Activated B cell treated with CpG ODN at 0.5 μM for 24 hours (primary cell): ENCODE data around the gene FAM209A. TPM values are rescaled to one million over a fixed set of nuclear protein-coding genes. Genes with fewer than 3 reads are reported as not detected.
"Not testable (repeated sequence)": the region's sequence is repeated elsewhere in the genome, so short reads cannot be mapped to it uniquely, and the experiment has no call there.

Experiments
- ATAC-seq: fragments of 200-7000 bp; cut with Tn5 transposase; one replicate; pipeline ENCODE4 v1.10.0; 2021; ENCODE audit warnings: low read depth, mild to moderate bottlenecking, moderate library complexity
- CTCF ChIA-PET: fragments of 350-600 bp; sonication (Branson Sonifier 250); formaldehyde crosslinking; loops from one replicate; lab custom pipeline; 2021; ENCODE audit warnings: antibody characterized with exemption; lab: Charles Lee
- POLR2A ChIA-PET: fragments of 350-600 bp; sonication (Branson Sonifier 250); formaldehyde crosslinking; loops from one replicate; lab custom pipeline; 2021; ENCODE audit warnings: antibody characterized with exemption; lab: Charles Lee
- DNase-seq: peaks from one replicate; pipeline ENCODE4 v3.0.0; 2022
- H3K27ac Mint-ChIP-seq: one replicate; pipeline ENCODE4 v1.8.0; 2020; ENCODE audit warnings: mixed read lengths
- H3K27me3 Mint-ChIP-seq: one replicate; pipeline ENCODE4 v1.8.0; 2021; ENCODE audit warnings: mixed read lengths
- H3K36me3 Mint-ChIP-seq: one replicate; pipeline ENCODE4 v1.8.0; 2021; ENCODE audit warnings: low read depth, mixed read lengths
- H3K4me1 Mint-ChIP-seq: one replicate; pipeline ENCODE4 v1.8.0; 2021; ENCODE audit warnings: mixed read lengths
- H3K4me3 Mint-ChIP-seq: one replicate; pipeline ENCODE4 v1.8.0; 2020; ENCODE audit warnings: mild to moderate bottlenecking, mixed read lengths
- H3K9me3 Mint-ChIP-seq: one replicate; pipeline ENCODE4 v1.8.0; 2020; ENCODE audit warnings: mixed read lengths
- CTCF ChIP-seq: fragments of 200-600 bp; IDR thresholded peaks from one replicate; pipeline ENCODE4 v1.8.0; 2022; ENCODE audit warnings: antibody characterized with exemption, mild to moderate bottlenecking
- intact Hi-C: fragments of 100-400 bp; cut with micrococcal nuclease; formaldehyde crosslinking; loops from one replicate; pipeline ENCODE4 v1.15.1; 2024
- total RNA-seq: library from RNA; stranded (reverse); gene quantifications from 2 replicates; pipeline ENCODE4 v1.2.3, GENCODE V29; 2022

The FAM209A gene
- total RNA-seq, 1 donor from 2014 or later = 1.9 TPM

- no peak for TF ChIP-seq CTCF
- DNase-seq (no peak), ATAC-seq (peak; percentile 40)
- ChIA-PET POLR2A (no interaction called here), CTCF (no interaction called here)
- no peak overlapping the region for H3K4me3 Mint-ChIP-seq
- no peaks in the 10 kb centered on the region for H3K36me3 Mint-ChIP-seq
- no peaks in the 10 kb centered on the region for H3K9me3 Mint-ChIP-seq
- peaks cover 2% of the 10 kb centered on the region for H3K27me3 Mint-ChIP-seq
- intact Hi-C loops = loop anchor here (5.0 kb wide), 1 partner anchor 942 kb away; no protein-coding TSS in a partner anchor
- peaks cover 8% of the 10 kb centered on the region for H3K4me1 Mint-ChIP-seq
- no peak overlapping the region for H3K27ac Mint-ChIP-seq
Measured at GRCh38 chr20:56554869-56555268, 30.3 kb downstream of the FAM209A start.

- intact Hi-C loops = no loop called here
- CTCF ChIA-PET = no interaction called here
- POLR2A ChIA-PET = no interaction called here
Measured at GRCh38 chr20:56558968-56559367, 34.4 kb downstream of the FAM209A start.

GRCh38 chr20:56564526-56564925, 40.0 kb downstream of the FAM209A start:
- H3K27ac Mint-ChIP-seq, ATAC-seq, intact Hi-C loops, H3K4me3 Mint-ChIP-seq, H3K9me3 Mint-ChIP-seq, H3K36me3 Mint-ChIP-seq, DNase-seq, H3K27me3 Mint-ChIP-seq, H3K4me1 Mint-ChIP-seq, POLR2A ChIA-PET, CTCF ChIA-PET: not testable (repeated sequence)

More at GRCh38 chr20:56558968-56559367, 34.4 kb downstream of the FAM209A start:
- TF ChIP-seq CTCF = no peak
- Mint-ChIP-seq H3K36me3 (no peaks in the 10 kb centered on the region), H3K4me3 (no peak overlapping the region), H3K9me3 (no peaks in the 10 kb centered on the region), H3K27me3 (peaks cover 2% of the 10 kb centered on the region), H3K4me1 (peaks cover 8% of the 10 kb centered on the region), H3K27ac (no peak overlapping the region)
- DNase-seq (no peak), ATAC-seq (no peak)

GRCh38 chr20:56565511-56565910, 41.0 kb downstream of the FAM209A start:
- H3K9me3 Mint-ChIP-seq = no peaks in the 10 kb centered on the region
- H3K27me3 Mint-ChIP-seq = peaks cover 8% of the 10 kb centered on the region
- H3K27ac Mint-ChIP-seq = no peak overlapping the region
- POLR2A ChIA-PET = no interaction called here
- no peaks in the 10 kb centered on the region for H3K4me1 Mint-ChIP-seq
- ATAC-seq (no peak), DNase-seq (no peak)
- CTCF ChIA-PET = no interaction called here
- H3K4me3 Mint-ChIP-seq = no peak overlapping the region
- no peak for TF ChIP-seq CTCF
- H3K36me3 Mint-ChIP-seq = no peaks in the 10 kb centered on the region
- intact Hi-C loops = no loop called here

- intact Hi-C loops = no loop called here
Measured at GRCh38 chr20:56566621-56567020, 42.1 kb downstream of the FAM209A start.

More at GRCh38 chr20:56566621-56567020, 42.1 kb downstream of the FAM209A start:
- no peaks in the 10 kb centered on the region for H3K4me1 Mint-ChIP-seq
- no peak for ATAC-seq
- no peak for TF ChIP-seq CTCF
- H3K9me3 Mint-ChIP-seq = no peaks in the 10 kb centered on the region
- peaks cover 11% of the 10 kb centered on the region for H3K27me3 Mint-ChIP-seq
- POLR2A ChIA-PET = no interaction called here
- H3K4me3 Mint-ChIP-seq = no peak overlapping the region
- H3K36me3 Mint-ChIP-seq = no peaks in the 10 kb centered on the region
- DNase-seq = no peak
- no peak overlapping the region for H3K27ac Mint-ChIP-seq
- CTCF ChIA-PET = no interaction called here
